PFSK-1 (cell line): ENCODE results near the gene LIFR.

Experiments
- FOXP2 ChIP-seq: optimal IDR thresholded peaks from 2 replicates; pipeline ENCODE3; 2011; ENCODE audit warnings: borderline replicate concordance, control low read depth, inconsistent platforms; ENCODE audit not compliant: insufficient read depth; ENCODE audit errors: extremely low read length, extremely low read depth
- POLR2AphosphoS5 ChIP-seq: IDR thresholded peaks from 2 replicates; pipeline ENCODE4 v1.6.1; 2012; ENCODE audit warnings: low read depth, mild to moderate bottlenecking, control low read depth, low read length, moderate library complexity
- REST ChIP-seq, 2 experiments: IDR thresholded peaks; 2 replicates each; pipeline versions ENCODE4 v1.6.1 to v1.8.0; 2011 to 2012; ENCODE audit warnings: low read depth in 2 of 2, low read length in 2 of 2, control low read depth in 1 of 2, inconsistent platforms in 1 of 2, mild to moderate bottlenecking in 1 of 2, moderate library complexity in 1 of 2; ENCODE audit not compliant: insufficient read depth in 1 of 2
- SIN3A ChIP-seq: IDR thresholded peaks from 2 replicates; pipeline ENCODE4 v1.6.1; 2012; ENCODE audit warnings: mild to moderate bottlenecking, low read length, moderate library complexity, borderline replicate concordance; ENCODE audit not compliant: insufficient read depth
- TAF1 ChIP-seq: IDR thresholded peaks from 2 replicates; pipeline ENCODE4 v1.6.1; 2012; ENCODE audit warnings: low read length, control low read depth, borderline replicate concordance; ENCODE audit not compliant: insufficient read depth

- no peak for TF ChIP-seq TAF1
- TF ChIP-seq POLR2AphosphoS5: no peak
- TF ChIP-seq REST (IDR thresholded peaks at IDR 0.05; ENCODE audit: insufficient read depth in 1 of 2, low read depth in 2 of 2, low read length in 2 of 2): no peak
- TF ChIP-seq SIN3A: no peak
- no peak for TF ChIP-seq FOXP2
Measured at GRCh38 chr5:38497946-38498345, 58.5 kb downstream of the LIFR start.
